ENCODE results near the gene CHRM2. TPM values are rescaled to one million over a fixed set of nuclear protein-coding genes. Genes with fewer than 3 reads are reported as not detected.

CHRM2 gene
- total RNA-seq, 1 experiment from 2014 or later: not detected

DNA sequence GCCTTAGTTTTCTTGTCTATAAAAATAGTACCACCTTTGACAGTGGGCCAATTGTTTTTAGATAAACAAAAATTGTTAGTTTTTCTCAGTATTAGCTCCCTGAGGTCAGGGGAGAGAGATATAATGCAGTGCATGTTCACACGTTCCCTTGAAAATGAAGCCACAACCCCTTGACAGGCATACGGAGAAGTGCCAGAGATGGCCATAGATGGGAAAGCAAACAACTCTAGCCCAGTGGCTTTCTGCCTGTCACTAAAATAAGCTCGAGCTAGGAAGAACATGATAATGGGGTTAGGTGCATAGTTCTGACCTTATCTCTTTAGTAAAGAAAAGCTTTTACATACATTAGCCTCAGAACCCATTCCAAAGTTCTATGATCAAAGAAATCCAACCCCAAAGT, 124.9 kb downstream of the CHRM2 start:
- Mint-ChIP-seq H3K9me3 (ENCODE audit: low read depth, unreplicated experiment) (peaks cover 16% of the 10 kb centered on the region), H3K27ac (ENCODE audit: unreplicated experiment) (no peak overlapping the region), H3K4me1 (ENCODE audit: low read depth, unreplicated experiment) (no peaks in the 10 kb centered on the region), H3K36me3 (ENCODE audit: insufficient read depth, unreplicated experiment) (no peaks in the 10 kb centered on the region), H3K27me3 (ENCODE audit: unreplicated experiment) (no peaks in the 10 kb centered on the region), H3K4me3 (ENCODE audit: low read depth, unreplicated experiment) (no peak overlapping the region)
- CTCF ChIA-PET: interaction anchor here (0.6 kb wide), 1 partner anchor 1858 kb away, joined by 3 read pairs; no protein-coding TSS in a partner anchor
- no peak for DNase-seq
- intact Hi-C loops (cut with micrococcal nuclease; ENCODE audit: unreplicated experiment): no loop called here
- no TSS peak for BruUV-seq (replicated peaks)
- TF ChIP-seq, protein P1, sequence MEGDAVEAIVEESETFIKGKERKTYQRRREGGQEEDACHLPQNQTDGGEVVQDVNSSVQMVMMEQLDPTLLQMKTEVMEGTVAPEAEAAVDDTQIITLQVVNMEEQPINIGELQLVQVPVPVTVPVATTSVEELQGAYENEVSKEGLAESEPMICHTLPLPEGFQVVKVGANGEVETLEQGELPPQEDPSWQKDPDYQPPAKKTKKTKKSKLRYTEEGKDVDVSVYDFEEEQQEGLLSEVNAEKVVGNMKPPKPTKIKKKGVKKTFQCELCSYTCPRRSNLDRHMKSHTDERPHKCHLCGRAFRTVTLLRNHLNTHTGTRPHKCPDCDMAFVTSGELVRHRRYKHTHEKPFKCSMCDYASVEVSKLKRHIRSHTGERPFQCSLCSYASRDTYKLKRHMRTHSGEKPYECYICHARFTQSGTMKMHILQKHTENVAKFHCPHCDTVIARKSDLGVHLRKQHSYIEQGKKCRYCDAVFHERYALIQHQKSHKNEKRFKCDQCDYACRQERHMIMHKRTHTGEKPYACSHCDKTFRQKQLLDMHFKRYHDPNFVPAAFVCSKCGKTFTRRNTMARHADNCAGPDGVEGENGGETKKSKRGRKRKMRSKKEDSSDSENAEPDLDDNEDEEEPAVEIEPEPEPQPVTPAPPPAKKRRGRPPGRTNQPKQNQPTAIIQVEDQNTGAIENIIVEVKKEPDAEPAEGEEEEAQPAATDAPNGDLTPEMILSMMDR (IDR thresholded peaks at IDR 0.05; ENCODE audit: unreplicated experiment): no peak

DNA sequence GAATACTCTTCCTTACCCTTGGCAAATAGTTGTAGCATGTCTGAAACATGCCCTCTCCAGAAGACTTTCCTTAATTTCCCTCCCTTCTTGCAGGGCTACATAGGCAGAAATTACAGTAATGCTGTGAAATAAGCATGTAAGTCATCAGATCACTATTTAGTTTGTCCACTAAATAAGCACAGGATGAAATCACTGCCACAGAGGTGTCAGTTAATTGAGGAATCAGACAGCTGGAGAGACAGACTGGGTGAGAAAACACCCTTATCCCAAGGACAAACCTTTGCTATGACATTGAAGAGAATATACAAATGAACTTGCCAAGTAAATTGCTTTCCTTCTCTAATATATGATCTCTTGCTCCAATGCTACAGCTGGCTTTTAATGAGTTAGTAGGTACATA, 129.3 kb downstream of the CHRM2 start:
- Mint-ChIP-seq H3K27ac (ENCODE audit: unreplicated experiment) (no peak overlapping the region), H3K36me3 (ENCODE audit: insufficient read depth, unreplicated experiment) (no peaks in the 10 kb centered on the region), H3K4me3 (ENCODE audit: low read depth, unreplicated experiment) (no peak overlapping the region), H3K4me1 (ENCODE audit: low read depth, unreplicated experiment) (no peaks in the 10 kb centered on the region), H3K27me3 (ENCODE audit: unreplicated experiment) (no peaks in the 10 kb centered on the region), H3K9me3 (ENCODE audit: low read depth, unreplicated experiment) (peaks cover 10% of the 10 kb centered on the region)
- no TSS peak for BruUV-seq (replicated peaks)
- intact Hi-C loops (cut with micrococcal nuclease; ENCODE audit: unreplicated experiment): no loop called here
- TF ChIP-seq, protein P1 (IDR thresholded peaks at IDR 0.05; ENCODE audit: unreplicated experiment): no peak
- no peak for DNase-seq
- CTCF ChIA-PET: no interaction called here

DNA sequence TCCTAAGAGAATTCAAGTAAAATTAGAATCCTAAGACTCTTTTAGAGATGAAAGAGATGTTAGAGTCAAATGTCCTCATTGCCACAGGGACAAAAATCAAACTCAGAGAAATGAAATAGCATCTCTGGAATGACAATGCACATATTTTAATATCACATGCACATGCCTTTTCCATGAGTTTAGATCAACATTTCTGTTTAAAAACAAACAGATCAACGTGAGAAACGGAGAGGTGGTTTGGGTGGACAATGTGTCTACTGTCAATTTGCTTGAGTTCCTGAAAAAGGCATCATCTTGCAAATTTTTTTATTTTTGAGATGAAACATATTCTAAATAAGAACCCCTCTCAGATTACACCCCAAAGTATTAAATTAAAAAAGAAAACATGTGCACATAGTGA, 130.0 kb downstream of the CHRM2 start:
- H3K36me3 Mint-ChIP-seq (ENCODE audit: insufficient read depth, unreplicated experiment): no peaks in the 10 kb centered on the region
- H3K27ac Mint-ChIP-seq (ENCODE audit: unreplicated experiment): no peak overlapping the region
- BruUV-seq (replicated peaks): no TSS peak
- intact Hi-C loops (cut with micrococcal nuclease; ENCODE audit: unreplicated experiment): no loop called here
- peaks cover 10% of the 10 kb centered on the region for H3K9me3 Mint-ChIP-seq (ENCODE audit: low read depth, unreplicated experiment)
- CTCF ChIA-PET: no interaction called here
- no peak overlapping the region for H3K4me3 Mint-ChIP-seq (ENCODE audit: low read depth, unreplicated experiment)
- DNase-seq: no peak
- H3K27me3 Mint-ChIP-seq (ENCODE audit: unreplicated experiment): no peaks in the 10 kb centered on the region
- TF ChIP-seq, protein P1 (IDR thresholded peaks at IDR 0.05; ENCODE audit: unreplicated experiment): no peak
- no peaks in the 10 kb centered on the region for H3K4me1 Mint-ChIP-seq (ENCODE audit: low read depth, unreplicated experiment)

DNA sequence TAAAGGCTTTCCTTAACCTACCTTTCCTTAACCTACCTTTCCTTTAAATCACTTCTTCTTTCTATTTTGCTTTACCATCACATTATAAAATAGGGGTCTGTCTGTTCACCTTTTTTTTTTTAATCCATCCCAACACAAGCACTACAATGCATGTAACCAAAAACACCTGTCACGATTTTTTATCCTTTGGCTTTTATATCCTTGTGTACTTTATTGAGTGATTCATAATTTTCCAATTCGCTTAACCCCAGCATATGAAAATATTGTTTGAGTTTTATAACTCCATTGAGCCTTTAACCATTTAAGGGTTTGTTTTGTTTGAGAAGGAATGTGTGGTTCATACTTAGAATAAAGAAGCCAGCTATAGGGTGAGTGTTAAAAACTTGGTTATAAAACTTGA, 132.2 kb downstream of the CHRM2 start:
- TF ChIP-seq, protein P1 (IDR thresholded peaks at IDR 0.05; ENCODE audit: unreplicated experiment): no peak
- Mint-ChIP-seq H3K9me3 (ENCODE audit: low read depth, unreplicated experiment) (peaks cover 10% of the 10 kb centered on the region), H3K4me1 (ENCODE audit: low read depth, unreplicated experiment) (no peaks in the 10 kb centered on the region), H3K27me3 (ENCODE audit: unreplicated experiment) (no peaks in the 10 kb centered on the region), H3K27ac (ENCODE audit: unreplicated experiment) (no peak overlapping the region), H3K36me3 (ENCODE audit: insufficient read depth, unreplicated experiment) (no peaks in the 10 kb centered on the region), H3K4me3 (ENCODE audit: low read depth, unreplicated experiment) (no peak overlapping the region)
- intact Hi-C loops (cut with micrococcal nuclease; ENCODE audit: unreplicated experiment): no loop called here
- CTCF ChIA-PET: no interaction called here
- no peak for DNase-seq
- no TSS peak for BruUV-seq (replicated peaks)
